Naive B cell (primary cell): ENCODE measurements around the gene ZNF197. TPM values are rescaled to one million over a fixed set of nuclear protein-coding genes. Genes with fewer than 3 reads are reported as not detected.

Experiments used
- ATAC-seq, 2 donors: fragments of 150-1000 bp; cut with Tn5 transposase; 2 replicates each; pipeline ENCODE4 v1.10.0; 2021; ENCODE audit warnings: low read depth in 2 of 2, mild to moderate bottlenecking in 2 of 2, moderate library complexity in 2 of 2
- DNase-seq: peaks from one replicate; pipeline ENCODE4 v3.0.0; 2022
- H3K27ac Mint-ChIP-seq, 6 donors: one replicate each; pipeline ENCODE4 v1.8.0; 2020 to 2022; ENCODE audit warnings: mild to moderate bottlenecking in 6 of 6, mixed read lengths in 6 of 6, moderate library complexity in 5 of 6, inconsistent platforms in 2 of 6
- H3K27me3 Mint-ChIP-seq, 3 donors: one replicate each; pipeline ENCODE4 v1.8.0; 2021 to 2022; ENCODE audit warnings: mixed read lengths in 3 of 3, mild to moderate bottlenecking in 1 of 3
- H3K36me3 Mint-ChIP-seq, 2 donors: one replicate each; pipeline ENCODE4 v1.8.0; 2020 to 2022; ENCODE audit warnings: mixed read lengths in 2 of 2, inconsistent platforms in 1 of 2, mild to moderate bottlenecking in 1 of 2
- H3K4me1 Mint-ChIP-seq, 3 donors: one replicate each; pipeline ENCODE4 v1.8.0; 2020 to 2022; ENCODE audit warnings: mixed read lengths in 3 of 3, inconsistent platforms in 1 of 3, mild to moderate bottlenecking in 1 of 3, moderate library complexity in 1 of 3
- H3K4me3 Mint-ChIP-seq, 8 donors: one replicate each; pipeline ENCODE4 v1.8.0; 2020 to 2022; ENCODE audit warnings: mild to moderate bottlenecking in 8 of 8, mixed read lengths in 8 of 8, moderate library complexity in 8 of 8, inconsistent platforms in 2 of 8
- H3K9me3 Mint-ChIP-seq, 7 donors: one replicate each; pipeline ENCODE4 v1.8.0; 2020 to 2022; ENCODE audit warnings: mixed read lengths in 7 of 7, mild to moderate bottlenecking in 5 of 7, inconsistent platforms in 2 of 7, moderate library complexity in 1 of 7
- polyA plus RNA-seq, 6 donors: library from polyadenylated mRNA; unstranded; fragments of 300-500 nt; fragmentation: Illumina TruSeq; gene quantifications; one replicate each; pipeline ENCODE4 v1.2.3, GENCODE V29; 2021; ENCODE audit warnings: low read depth in 6 of 6

The ZNF197 gene
- polyA plus RNA-seq, 6 donors from 2014 or later: 2.8 to 8.5 (median 4.9) TPM

DNA sequence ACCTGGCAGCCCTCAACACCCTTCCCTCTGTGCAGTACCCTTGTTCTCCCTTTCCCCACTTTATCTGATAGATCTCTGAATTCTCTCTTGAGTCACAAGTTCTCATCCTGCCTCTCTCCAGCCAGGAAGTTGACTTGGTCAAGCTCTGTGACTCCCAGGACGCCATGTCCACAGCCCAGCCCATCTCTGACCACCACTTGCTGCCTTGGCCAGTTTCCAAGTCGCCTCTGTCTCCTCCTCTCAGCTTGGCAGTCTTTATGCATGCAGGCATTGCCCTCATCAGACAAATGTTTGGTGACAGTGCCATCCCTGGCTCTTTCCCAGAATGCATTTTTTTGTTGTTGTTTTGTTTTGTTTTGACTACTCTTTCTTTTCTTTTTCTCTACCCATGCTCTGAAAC is 49.4 kb downstream of the ZNF197 start:
- DNase-seq (no peak), ATAC-seq (no peak)
- H3K9me3 Mint-ChIP-seq: peaks cover 4 to 18% (median 9%) of the 10 kb centered on the region in 7 donors
- peak overlapping the region in 1 of 6 donors; percentile 60 for H3K27ac Mint-ChIP-seq
- no peaks in the 10 kb centered on the region for H3K27me3 Mint-ChIP-seq
- H3K4me1 Mint-ChIP-seq: peaks cover 0 to 10% (median 3%) of the 10 kb centered on the region in 3 donors
- H3K36me3 Mint-ChIP-seq: peaks cover 7 to 29% of the 10 kb centered on the region in 2 donors
- H3K4me3 Mint-ChIP-seq: no peak overlapping the region

DNA sequence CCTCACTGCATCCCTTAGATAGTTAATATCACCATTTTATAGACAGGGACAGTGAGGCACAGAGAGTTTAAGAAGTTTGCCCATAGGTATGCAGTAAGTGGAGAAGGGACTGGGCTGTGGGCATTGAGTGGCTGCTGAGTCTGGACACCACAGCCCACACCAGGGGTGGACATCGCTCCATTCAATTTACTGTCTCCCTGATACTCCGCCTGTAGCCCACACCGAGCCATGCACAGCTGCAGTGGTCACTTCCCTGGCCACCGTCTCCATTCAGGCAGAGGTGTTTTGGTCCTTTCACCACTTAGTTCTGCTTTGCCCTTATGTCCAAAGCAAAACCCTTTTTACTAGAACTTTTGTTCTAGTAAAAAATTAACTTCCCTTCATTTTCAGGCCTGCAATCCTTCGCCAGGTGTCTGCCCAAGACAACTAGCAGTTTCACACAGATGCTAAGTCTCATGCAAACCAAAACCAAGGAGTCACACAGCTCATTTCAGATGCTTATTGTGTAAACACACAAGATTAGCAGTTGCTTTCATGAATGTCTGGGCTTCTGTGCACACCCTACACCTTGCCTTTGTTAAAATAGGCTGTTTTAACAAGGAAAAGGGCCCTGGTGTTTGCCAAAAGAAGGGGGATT is 53.8 kb downstream of the ZNF197 start:
- Mint-ChIP-seq H3K4me1 (peaks cover 3 to 11% (median 6%) of the 10 kb centered on the region in 3 donors), H3K27ac (no peak overlapping the region), H3K4me3 (no peak overlapping the region), H3K9me3 (peaks cover 8 to 22% (median 11%) of the 10 kb centered on the region in 7 donors), H3K27me3 (no peaks in the 10 kb centered on the region), H3K36me3 (peaks cover 10 to 39% of the 10 kb centered on the region in 2 donors)
- no peak for DNase-seq
- no peak for ATAC-seq

DNA sequence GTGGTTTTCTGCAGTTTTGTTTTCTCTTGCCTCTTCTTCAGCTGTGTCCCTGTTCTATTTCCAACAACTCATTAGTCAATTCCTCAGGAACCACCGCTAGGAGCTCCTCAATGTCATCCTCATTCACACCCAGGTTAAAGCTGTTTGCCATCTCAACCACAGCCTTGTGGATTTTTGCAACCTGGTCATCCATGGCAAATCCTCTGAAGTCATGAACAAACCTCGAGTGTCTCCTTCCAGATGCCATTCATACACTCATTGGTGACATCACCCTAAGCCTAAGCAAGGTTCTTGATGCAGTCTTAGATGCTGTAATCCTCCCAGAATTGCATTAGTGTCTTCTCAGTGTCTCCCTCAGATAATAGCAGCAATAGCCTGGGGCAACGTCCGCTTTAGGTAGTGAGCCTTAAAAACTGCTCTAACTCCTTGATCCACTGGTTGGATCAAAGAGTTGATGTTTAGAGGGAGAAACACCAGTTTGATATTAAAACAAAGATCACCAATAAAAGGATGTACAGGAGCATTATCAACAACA is 56.2 kb downstream of the ZNF197 start:
- ATAC-seq: no peak
- no peaks in the 10 kb centered on the region for H3K27me3 Mint-ChIP-seq
- peak overlapping the region in 1 of 8 donors; percentile 41 for H3K4me3 Mint-ChIP-seq
- peaks cover 1 to 20% (median 10%) of the 10 kb centered on the region in 7 donors for H3K9me3 Mint-ChIP-seq
- DNase-seq: no peak
- peak overlapping the region in 1 of 6 donors; percentile 88 for H3K27ac Mint-ChIP-seq
- H3K4me1 Mint-ChIP-seq: peaks cover 21 to 28% (median 22%) of the 10 kb centered on the region in 3 donors
- peaks cover 11 to 45% of the 10 kb centered on the region in 2 donors for H3K36me3 Mint-ChIP-seq

DNA sequence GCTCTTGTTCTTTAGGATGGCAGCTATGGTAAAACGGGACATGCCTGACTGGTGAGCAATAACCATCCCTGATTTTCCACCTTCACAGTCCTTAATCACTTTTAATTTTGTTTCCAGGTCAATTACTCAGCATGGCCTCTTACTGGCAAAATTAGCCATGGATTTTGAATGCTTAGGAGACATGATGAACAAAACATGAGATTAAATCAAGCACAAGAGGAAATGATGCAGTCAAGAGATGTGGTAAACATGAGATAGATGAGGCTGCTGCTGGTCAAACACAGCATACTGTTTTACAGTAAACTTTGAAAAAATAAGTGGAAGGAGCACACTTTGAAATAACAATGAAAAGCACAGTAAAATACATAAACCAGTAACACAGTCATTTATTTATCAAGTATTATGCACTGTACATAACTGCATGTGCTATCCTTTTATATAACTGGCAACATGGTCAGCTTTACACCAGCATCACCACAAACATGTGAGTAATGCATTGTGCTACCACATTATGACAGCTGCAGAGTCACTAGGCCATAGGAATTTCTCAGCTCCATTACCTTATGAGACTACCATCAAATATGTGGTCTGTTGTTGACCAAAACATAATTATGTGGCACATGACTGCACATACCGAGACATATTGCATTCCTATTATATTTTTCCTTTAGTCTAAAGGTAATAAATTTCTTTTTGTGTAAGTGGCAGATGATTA is 57.5 kb downstream of the ZNF197 start:
- Mint-ChIP-seq H3K4me3 (peak overlapping the region in 1 of 8 donors; percentile 30), H3K9me3 (peaks cover 10 to 22% (median 20%) of the 10 kb centered on the region in 7 donors), H3K4me1 (peaks cover 13 to 28% (median 20%) of the 10 kb centered on the region in 3 donors), H3K27me3 (peaks cover 2 to 13% (median 6%) of the 10 kb centered on the region in 3 donors), H3K27ac (no peak overlapping the region), H3K36me3 (peaks cover 11 to 49% of the 10 kb centered on the region in 2 donors)
- ATAC-seq (no peak), DNase-seq (no peak)

DNA sequence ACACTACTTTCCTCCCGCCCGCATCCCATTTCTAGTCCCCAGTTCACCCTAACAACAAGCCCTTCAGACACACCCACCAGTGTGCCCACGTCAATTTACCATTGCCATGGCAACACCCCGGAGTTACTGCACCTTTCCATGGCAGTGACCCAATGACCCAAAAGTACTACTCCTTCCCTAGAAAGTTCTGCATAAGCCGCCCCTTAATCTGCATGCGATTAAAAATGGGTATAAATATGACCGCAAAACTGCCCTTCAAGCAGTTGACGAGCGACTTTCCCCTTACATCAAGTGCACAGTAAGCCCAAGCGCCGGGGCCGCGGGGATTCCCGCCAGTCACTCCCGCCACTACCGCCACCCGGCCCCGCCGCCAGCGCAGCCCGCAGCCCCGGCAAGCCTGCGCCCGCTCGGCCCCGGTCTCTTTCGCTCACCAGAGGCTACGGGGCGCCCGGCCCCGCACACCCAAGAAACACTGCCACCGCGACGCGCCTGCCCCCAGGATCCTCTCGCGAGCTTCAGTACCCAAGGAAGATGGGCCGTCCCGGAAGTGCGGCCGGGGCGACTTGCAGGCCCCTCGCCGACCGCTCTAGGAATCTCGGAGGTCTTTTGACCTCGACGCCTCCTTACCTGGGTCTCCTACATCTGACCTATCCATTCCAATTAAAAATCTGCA is 60.4 kb downstream of the ZNF197 start:
- Mint-ChIP-seq H3K9me3 (peaks cover 9 to 31% (median 28%) of the 10 kb centered on the region in 7 donors), H3K27me3 (peaks cover 15 to 38% (median 27%) of the 10 kb centered on the region in 3 donors), H3K27ac (peak overlapping the region; percentile 81 to 97 (median 92)), H3K4me1 (peaks cover 13 to 28% (median 20%) of the 10 kb centered on the region in 3 donors), H3K36me3 (peaks cover 18 to 53% of the 10 kb centered on the region in 2 donors), H3K4me3 (peak overlapping the region; percentile 80 to 97 (median 93))
- peak; percentile 70 for DNase-seq
- ATAC-seq: peak; percentile 86 to 87

DNA sequence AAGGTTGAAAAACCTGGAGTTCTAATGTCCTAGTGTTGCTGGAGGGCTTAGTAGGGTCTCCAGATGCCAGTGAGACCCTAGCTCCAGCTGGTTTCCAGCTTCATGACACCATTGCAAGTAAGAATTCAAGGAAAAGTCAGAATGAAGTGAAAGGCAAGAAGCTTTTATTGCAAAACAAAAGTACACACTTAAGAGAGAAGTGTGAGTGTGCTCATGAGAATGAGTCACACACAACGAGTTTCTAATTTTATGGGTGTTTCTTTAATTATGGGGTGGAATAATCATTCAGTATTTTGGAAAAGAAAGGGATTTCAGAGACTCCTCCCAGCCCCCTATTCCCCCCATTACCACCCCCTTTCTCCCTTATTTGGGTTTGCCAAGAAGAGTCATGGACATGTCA is 63.1 kb downstream of the ZNF197 start:
- H3K36me3 Mint-ChIP-seq: peaks cover 15 to 33% of the 10 kb centered on the region in 2 donors
- ATAC-seq: no peak
- H3K4me1 Mint-ChIP-seq: peaks cover 10 to 22% (median 20%) of the 10 kb centered on the region in 3 donors
- H3K4me3 Mint-ChIP-seq: no peak overlapping the region
- peaks cover 9 to 46% (median 34%) of the 10 kb centered on the region in 7 donors for H3K9me3 Mint-ChIP-seq
- peaks cover 39 to 54% (median 53%) of the 10 kb centered on the region in 3 donors for H3K27me3 Mint-ChIP-seq
- no peak overlapping the region for H3K27ac Mint-ChIP-seq
- no peak for DNase-seq

Other genes with a start within 250 kb of the ZNF197 start
- gene ZNF445, start 147.4 kb upstream of the ZNF197 start, polyA plus RNA-seq: 1 to 10 TPM in 5 of 6 donors, not detected in 1; 1.5 to 5.3 (median 2.9) TPM
- gene ZKSCAN7, start 69.8 kb upstream of the ZNF197 start, polyA plus RNA-seq: 1 to 10 TPM; 3.4 to 6.2 (median 5.0) TPM
- 1 to 10 TPM in 5 of 6 donors, under 1 TPM in 1; 0.79 to 3.6 (median 1.5) TPM for gene ZNF660, start 40.1 kb upstream of the ZNF197 start, polyA plus RNA-seq
- gene ZNF35, start 23.7 kb downstream of the ZNF197 start, polyA plus RNA-seq: 1 to 10 TPM; 3.6 to 6.6 (median 5.4) TPM
- gene ZNF502, start 87.6 kb downstream of the ZNF197 start, polyA plus RNA-seq: 1 to 10 TPM; 4.6 to 6.0 (median 5.4) TPM
- gene ZNF501, start 104.6 kb downstream of the ZNF197 start, polyA plus RNA-seq: 1 to 10 TPM in 5 of 6 donors, not detected in 1; 1.4 to 7.8 (median 4.0) TPM
- 10 to 100 TPM in 5 of 6 donors, 1 to 10 TPM in 1; 9.5 to 36.8 (median 28.2) TPM for gene KIAA1143, start 136.6 kb downstream of the ZNF197 start, polyA plus RNA-seq
- gene KIF15, start 136.8 kb downstream of the ZNF197 start, polyA plus RNA-seq: under 1 TPM in 5 of 6 donors, not detected in 1; 0.12 to 0.42 (median 0.36) TPM
- 10 to 100 TPM; 40.8 to 77.0 (median 47.2) TPM for gene TMEM42, start 236.9 kb downstream of the ZNF197 start, polyA plus RNA-seq
- gene TGM4, start 249.6 kb downstream of the ZNF197 start, polyA plus RNA-seq: under 1 TPM in 3 of 6 donors, not detected in 3; 0.09 to 0.23 (median 0.22) TPM